HFF-Myc (cell line): Measurements from ENCODE around the gene CRYBA4.

Source experiments
- DNase-seq: peaks from one replicate; pipeline ENCODE4 v3.0.0-alpha.2; 2011; ENCODE audit warnings: low read depth; ENCODE audit errors: extremely low read depth
- H3K4me3 ChIP-seq: replicated peaks from 2 replicates; pipeline ENCODE4 v1.5.1; 2011; ENCODE audit warnings: low read depth, mild to moderate bottlenecking, control low read depth, low read length
- CTCF ChIP-seq: IDR thresholded peaks from 2 replicates; pipeline ENCODE4 v1.5.1; 2012; ENCODE audit warnings: mild to moderate bottlenecking, low read depth, low read length, control low read depth; ENCODE audit errors: missing control alignments

CRYBA4 gene

GRCh38 chr22:26669060-26669481 lies 47.3 kb downstream of the CRYBA4 start:
- TF ChIP-seq CTCF = peak; percentile 63
- no peak overlapping the region for H3K4me3 ChIP-seq
- DNase-seq = peak; percentile 75

GRCh38 chr22:26670459-26670858 lies 48.7 kb downstream of the CRYBA4 start:
- H3K4me3 ChIP-seq = no peak overlapping the region
- TF ChIP-seq CTCF = no peak
- no peak for DNase-seq

GRCh38 chr22:26671317-26672059 lies 49.7 kb downstream of the CRYBA4 start:
- no peak overlapping the region for H3K4me3 ChIP-seq

GRCh38 chr22:26672060-26672471 lies 50.3 kb downstream of the CRYBA4 start:
- no peak for DNase-seq
- peak overlapping the region; percentile 78 for H3K4me3 ChIP-seq
- TF ChIP-seq CTCF = no peak

More at GRCh38 chr22:26671317-26672059, 49.7 kb downstream of the CRYBA4 start:
- DNase-seq = no peak
- no peak for TF ChIP-seq CTCF

GRCh38 chr22:26672590-26673468 lies 51.1 kb downstream of the CRYBA4 start:
- TF ChIP-seq CTCF = peak; percentile 69
- DNase-seq = peak; percentile 87
- peak overlapping the region; percentile 78 for H3K4me3 ChIP-seq

- DNase-seq = no peak
- no peak for TF ChIP-seq CTCF
- H3K4me3 ChIP-seq = peak overlapping the region; percentile 78
Observed at GRCh38 chr22:26673486-26673885, 51.7 kb downstream of the CRYBA4 start.
